HG02973 (cell line): Measurements from ENCODE around the gene RAD51B.
"Not testable (repeated sequence)": the region's sequence is repeated elsewhere in the genome, so short reads cannot be mapped to it uniquely, and the experiment has no call there.

Source experiments
- ATAC-seq: cut with Tn5 transposase; IDR thresholded peaks from one replicate; pipeline ENCODE4 v1.9.1; 2021; ENCODE audit warnings: moderate library complexity; ENCODE audit not compliant: unreplicated experiment

RAD51B gene

GRCh38 chr14:68062651-68063050 is 243.1 kb downstream of the RAD51B start:
- ATAC-seq: no peak

GRCh38 chr14:68065322-68065721 is 245.7 kb downstream of the RAD51B start:
- no peak for ATAC-seq

GRCh38 chr14:68074765-68075381 is 255.3 kb downstream of the RAD51B start:
- ATAC-seq: no peak

GRCh38 chr14:68075382-68076029 is 255.9 kb downstream of the RAD51B start:
- no peak for ATAC-seq

- ATAC-seq: no peak
Measured at GRCh38 chr14:68076451-68076850, 256.9 kb downstream of the RAD51B start.

- ATAC-seq: no peak
Measured at GRCh38 chr14:68079941-68080697, 260.5 kb downstream of the RAD51B start.

GRCh38 chr14:68081489-68081888 is 261.9 kb downstream of the RAD51B start:
- no peak for ATAC-seq

GRCh38 chr14:68082698-68083291 is 263.2 kb downstream of the RAD51B start:
- ATAC-seq: no peak

GRCh38 chr14:68084256-68084655 is 264.7 kb downstream of the RAD51B start:
- ATAC-seq: no peak

- no peak for ATAC-seq
Measured at GRCh38 chr14:68085742-68086141, 266.2 kb downstream of the RAD51B start.

GRCh38 chr14:68088451-68088854 is 268.9 kb downstream of the RAD51B start:
- ATAC-seq: no peak

- ATAC-seq: no peak
Measured at GRCh38 chr14:68089146-68089731, 269.7 kb downstream of the RAD51B start.

- no peak for ATAC-seq
Measured at GRCh38 chr14:68094158-68094557, 274.6 kb downstream of the RAD51B start.

GRCh38 chr14:68094752-68095151 is 275.2 kb downstream of the RAD51B start:
- no peak for ATAC-seq

GRCh38 chr14:68097727-68098126 is 278.1 kb downstream of the RAD51B start:
- no peak for ATAC-seq

GRCh38 chr14:68098834-68099233 is 279.3 kb downstream of the RAD51B start:
- ATAC-seq: no peak

GRCh38 chr14:68099495-68100045 is 280.0 kb downstream of the RAD51B start:
- ATAC-seq: no peak

GRCh38 chr14:68101715-68102301 is 282.2 kb downstream of the RAD51B start:
- ATAC-seq: not testable (repeated sequence)

- ATAC-seq: no peak
Measured at GRCh38 chr14:68103853-68104252, 284.3 kb downstream of the RAD51B start.

GRCh38 chr14:68104518-68104917 is 284.9 kb downstream of the RAD51B start:
- ATAC-seq: no peak

GRCh38 chr14:68105816-68106215 is 286.2 kb downstream of the RAD51B start:
- ATAC-seq: no peak
